Fibroblast of lung (primary cell): ENCODE results near the gene NUP133.

ENCODE experiments used
- CTCF ChIP-seq, 2 donors: IDR thresholded peaks in 1 of 2; conservative IDR thresholded peaks in 1 of 2; 1 replicate in 1 of 2; 2 replicates in 1 of 2; pipeline ENCODE4 v1.5.1; 2011 to 2012; ENCODE audit warnings: low read length in 2 of 2, control low read depth in 1 of 2, inconsistent platforms in 1 of 2, low read depth in 1 of 2, mild to moderate bottlenecking in 1 of 2
- EZH2 ChIP-seq: IDR thresholded peaks from 2 replicates; pipeline ENCODE4 v1.5.1; 2012; ENCODE audit warnings: low read length, control low read depth, mild to moderate bottlenecking; ENCODE audit errors: missing control alignments

- TF ChIP-seq CTCF (conservative IDR thresholded peaks at IDR 0.05 in 1 of 2, IDR thresholded peaks at IDR 0.05 in 1 of 2; ENCODE audit: low read depth in 1 of 2, low read length in 2 of 2) (no peak), EZH2 (no peak)
Measured at GRCh38 chr1:229428256-229428655, 79.9 kb downstream of the NUP133 start.
